Ovary (tissue), 9 donors: ENCODE data around the gene ZNF883. TPM values are rescaled to one million over a fixed set of nuclear protein-coding genes. Genes with fewer than 3 reads are reported as not detected.

Source experiments
- DNase-seq, 5 donors: peaks; one replicate each; pipeline ENCODE4 v3.0.0-alpha.2; 2019 to 2020
- H3K27ac ChIP-seq, 2 donors: fragments of 200-600 bp; one replicate each; pipeline versions ENCODE4 v1.5.1 to v1.8.0; 2019 to 2022
- H3K27me3 ChIP-seq: fragments of 200-600 bp; one replicate; pipeline ENCODE4 v1.8.0; 2022
- H3K36me3 ChIP-seq: fragments of 200-600 bp; sonication (generic); one replicate; pipeline ENCODE4 v1.5.1; 2019
- H3K4me1 ChIP-seq: one replicate; pipeline ENCODE4 v1.8.1; 2013; ENCODE audit warnings: mild to moderate bottlenecking, moderate library complexity; ENCODE audit not compliant: insufficient read depth
- H3K4me3 ChIP-seq: fragments of 200-600 bp; sonication (generic); one replicate; pipeline ENCODE4 v1.5.1; 2017
- H3K9me3 ChIP-seq, 2 donors: fragments of 200-600 bp in 1 of 2; sonication (generic) in 1 of 2; one replicate each; pipeline versions ENCODE4 v1.5.1 to v1.8.1; 2013 to 2019; ENCODE audit warnings: mild to moderate bottlenecking in 1 of 2, moderate library complexity in 1 of 2
- CTCF ChIP-seq, 3 donors: fragments of 450-650 bp in 2 of 3; fragments of 200-600 bp in 1 of 3; IDR thresholded peaks; one replicate each; pipeline versions ENCODE4 v1.5.1 to v1.8.0; 2016 to 2022; ENCODE audit warnings: antibody characterized with exemption in 3 of 3, mild to moderate bottlenecking in 1 of 3
- EP300 ChIP-seq: sonication (generic); formaldehyde crosslinking; IDR thresholded peaks from one replicate; pipeline ENCODE4 v1.6.1; 2017; ENCODE audit warnings: antibody characterized with exemption
- POLR2A ChIP-seq: fragments of 450-650 bp; IDR thresholded peaks from one replicate; pipeline ENCODE4 v1.6.1; 2017; ENCODE audit warnings: antibody characterized with exemption, mild to moderate bottlenecking, moderate library complexity
- WGBS, 3 donors: extraction: QIAGEN DNeasy Blood & Tissue Kit in 1 of 3; methylation state at CpG; one replicate each; pipeline versions ENCODE4 v1.1.5 to v1.1.7; 2013 to 2017; 5-methylcytosine and 5-hydroxymethylcytosine counted together
- intact Hi-C, 4 donors: fragments of 100-400 bp; cut with DNase I; formaldehyde crosslinking; loops; one replicate each; pipeline versions ENCODE4 v1.11.0 to v1.15.1; 2022 to 2023
- polyA plus RNA-seq, 2 donors: library from polyadenylated mRNA; stranded (reverse); fragments of 200-250 nt in 1 of 2; fragments of 350-450 nt in 1 of 2; fragmentation: Illumina TruSeq in 1 of 2; extraction: RNeasy Lipid Tissue Mini Kit (QIAGEN cat#74804) in 1 of 2; gene quantifications; one replicate each; pipeline ENCODE4 v1.2.3, GENCODE V29; 2013 to 2014
- total RNA-seq, 7 donors: library from RNA; depleted of rRNA in 2 of 7; stranded (reverse); fragments of >200 nt in 2 of 7; fragmentation: NEBNext Ultra II Directional in 3 of 7; extraction: Animal tissue kit (Norgen Biotek cat#: 25700) in 3 of 7; gene quantifications; one replicate each; pipeline versions ENCODE4 v1.1.0 to v1.2.4, GENCODE V29; 2016 to 2023
- donor health status: DM: no; HTN: no; CAD: no; lungs with moderate emphysema.
- donor health status: DM: no; HTN: no; CAD: no.
- donor health status: Bipolar disorder and iron deficiency.
- donor health status: DM: yes; HTN: yes; CAD: no.
- donor health status: DM: no; HTN: no; CAD: no.
- donor health status: DM: yes; HTN: yes; CAD: no.

ZNF883 gene
- total and polyA plus RNA-seq, 9 donors = 0.97 to 3.8 (median 2.1) TPM

GRCh38 chr9:112933696-112934095, 78.3 kb downstream of the ZNF883 start:
- WGBS, 3 donors = 56 to 83% (median 77%) methylated on average over 2 of the region's 2 CpGs
- H3K4me1 ChIP-seq = no peaks in the 10 kb centered on the region
- no peak for DNase-seq
- H3K27me3 ChIP-seq = no peaks in the 10 kb centered on the region
- TF ChIP-seq EP300 (no peak), POLR2A (no peak), CTCF (IDR thresholded peaks at IDR 0.05) (no peak)
- no peak overlapping the region for H3K27ac ChIP-seq
- H3K4me3 ChIP-seq = no peak overlapping the region
- intact Hi-C loops = no loop called here
- H3K36me3 ChIP-seq = no peaks in the 10 kb centered on the region
- no peaks in the 10 kb centered on the region for H3K9me3 ChIP-seq

GRCh38 chr9:112925058-112925641, 86.8 kb downstream of the ZNF883 start:
- no peak overlapping the region for H3K27ac ChIP-seq
- intact Hi-C loops = no loop called here
- WGBS, 3 donors = 30 to 39% (median 38%) methylated on average over 8 of the region's 8 CpGs

GRCh38 chr9:112921549-112921948, 90.4 kb downstream of the ZNF883 start:
- WGBS, 3 donors = 15 to 22% (median 20%) methylated on average over 3 of the region's 3 CpGs
- DNase-seq = no peak
- no peak for TF ChIP-seq CTCF (IDR thresholded peaks at IDR 0.05)
- intact Hi-C loops = no loop called here
- Histone ChIP-seq H3K9me3 (no peaks in the 10 kb centered on the region), H3K4me3 (no peak overlapping the region), H3K27me3 (no peaks in the 10 kb centered on the region), H3K36me3 (no peaks in the 10 kb centered on the region), H3K4me1 (no peaks in the 10 kb centered on the region), H3K27ac (no peak overlapping the region)

More at GRCh38 chr9:112925058-112925641, 86.8 kb downstream of the ZNF883 start:
- no peak for TF ChIP-seq POLR2A
- no peak for TF ChIP-seq CTCF (IDR thresholded peaks at IDR 0.05)
- no peak for TF ChIP-seq EP300
- DNase-seq = no peak
- no peaks in the 10 kb centered on the region for H3K27me3 ChIP-seq
- H3K9me3 ChIP-seq = no peaks in the 10 kb centered on the region
- no peak overlapping the region for H3K4me3 ChIP-seq
- no peaks in the 10 kb centered on the region for H3K36me3 ChIP-seq
- H3K4me1 ChIP-seq = no peaks in the 10 kb centered on the region

GRCh38 chr9:112917987-112918362, 94.0 kb downstream of the ZNF883 start:
- Histone ChIP-seq H3K36me3 (no peaks in the 10 kb centered on the region), H3K4me1 (no peaks in the 10 kb centered on the region), H3K27ac (no peak overlapping the region), H3K27me3 (no peaks in the 10 kb centered on the region), H3K4me3 (no peak overlapping the region), H3K9me3 (no peaks in the 10 kb centered on the region)
- intact Hi-C loops = loop anchor here in 1 of 4 donors (5.0 kb wide), 1 partner anchor 194 kb away; no protein-coding TSS in a partner anchor
- no peak for TF ChIP-seq EP300
- TF ChIP-seq CTCF (IDR thresholded peaks at IDR 0.05) = no peak
- no peak for TF ChIP-seq POLR2A
- no peak for DNase-seq
- 30 to 56% (median 54%) methylated on average over 1 of the region's 1 CpG for WGBS, 3 donors
